GM21529 (cell line): Measurements from ENCODE around the gene SSTR3.

Experiments used
- ATAC-seq: cut with Tn5 transposase; IDR thresholded peaks from one replicate; pipeline ENCODE4 v1.9.1; 2021; ENCODE audit not compliant: unreplicated experiment

SSTR3 gene

DNA sequence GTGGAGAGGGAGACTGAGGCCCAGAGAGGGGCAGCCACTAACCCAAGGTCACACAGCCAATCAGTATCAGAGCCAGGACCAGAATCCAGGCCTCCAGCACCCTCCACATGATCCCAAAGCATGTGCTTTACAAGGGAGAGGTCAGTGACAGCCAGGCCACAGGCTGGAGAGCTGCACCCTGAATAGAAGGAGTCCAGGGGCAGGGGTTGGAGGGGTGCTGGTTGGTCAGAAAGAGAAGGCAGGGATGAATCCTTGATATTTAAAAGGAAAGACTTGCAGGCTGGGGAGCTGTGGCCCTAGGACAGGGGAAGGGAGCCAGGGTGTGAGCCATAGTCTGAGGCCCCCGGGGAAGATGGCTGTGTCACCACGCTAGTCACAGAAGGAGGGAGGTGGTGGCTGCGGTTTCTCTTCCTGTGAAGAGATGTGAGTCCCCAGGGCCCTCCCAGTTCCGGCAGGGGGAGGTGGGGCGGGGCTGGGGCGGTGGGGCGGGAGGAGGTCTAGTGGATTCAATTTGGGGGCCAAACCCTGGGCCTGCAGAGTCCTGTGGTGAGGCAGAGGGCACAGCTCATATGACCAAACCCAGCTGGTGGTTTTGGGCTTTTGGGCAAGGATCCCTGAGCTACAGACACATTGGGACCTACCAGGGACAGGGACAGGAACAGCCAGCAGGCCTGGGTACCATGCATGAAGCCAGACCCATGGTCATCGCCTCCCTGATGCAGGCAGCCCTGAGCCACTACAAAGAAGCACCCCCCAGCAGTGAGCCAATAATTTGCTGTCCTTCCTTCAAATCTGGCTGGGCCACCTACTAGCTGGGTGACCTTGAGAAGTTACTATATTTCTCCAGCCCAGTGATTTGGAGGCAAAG lies 17.8 kb upstream of the SSTR3 start:
- peak; percentile 54 for ATAC-seq

DNA sequence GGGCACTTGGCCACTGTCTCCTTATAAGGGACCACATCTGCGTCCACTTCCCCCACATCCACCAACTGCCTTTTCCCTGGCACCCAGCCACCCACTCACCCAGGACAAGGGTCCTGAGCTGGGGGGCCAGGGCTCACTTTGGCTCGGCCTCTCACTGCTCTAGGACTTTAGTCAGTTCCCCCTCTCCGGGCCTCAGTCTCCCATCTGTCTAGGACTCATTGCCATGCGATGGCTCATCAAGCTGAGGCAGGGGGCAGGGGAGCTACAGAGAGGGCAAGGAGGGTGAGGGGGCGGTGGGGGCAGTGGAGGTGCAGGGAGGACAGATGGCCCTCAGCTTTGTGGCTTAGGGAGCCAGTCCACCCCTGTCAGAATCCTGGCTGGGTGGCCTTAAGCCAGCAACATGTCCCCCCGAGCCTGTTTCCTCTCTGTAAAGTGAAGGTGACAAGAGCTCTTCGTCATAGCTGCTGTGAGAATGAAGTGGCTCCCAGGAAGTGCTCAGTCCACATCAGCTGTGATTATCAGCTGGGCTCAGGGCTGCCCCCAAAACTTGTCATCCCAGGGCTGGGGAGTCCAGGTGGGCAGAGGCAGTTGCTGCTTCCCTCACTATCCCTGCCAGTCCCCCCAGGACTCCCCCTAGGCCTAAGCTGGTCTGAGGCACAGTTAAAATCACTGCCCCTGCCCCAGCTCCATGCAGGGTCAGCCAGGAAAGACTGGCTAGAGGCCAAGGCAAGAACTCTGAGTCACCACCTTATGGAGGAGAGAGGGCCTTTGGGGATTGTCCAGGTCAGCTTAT lies 16.9 kb upstream of the SSTR3 start:
- no peak for ATAC-seq

DNA sequence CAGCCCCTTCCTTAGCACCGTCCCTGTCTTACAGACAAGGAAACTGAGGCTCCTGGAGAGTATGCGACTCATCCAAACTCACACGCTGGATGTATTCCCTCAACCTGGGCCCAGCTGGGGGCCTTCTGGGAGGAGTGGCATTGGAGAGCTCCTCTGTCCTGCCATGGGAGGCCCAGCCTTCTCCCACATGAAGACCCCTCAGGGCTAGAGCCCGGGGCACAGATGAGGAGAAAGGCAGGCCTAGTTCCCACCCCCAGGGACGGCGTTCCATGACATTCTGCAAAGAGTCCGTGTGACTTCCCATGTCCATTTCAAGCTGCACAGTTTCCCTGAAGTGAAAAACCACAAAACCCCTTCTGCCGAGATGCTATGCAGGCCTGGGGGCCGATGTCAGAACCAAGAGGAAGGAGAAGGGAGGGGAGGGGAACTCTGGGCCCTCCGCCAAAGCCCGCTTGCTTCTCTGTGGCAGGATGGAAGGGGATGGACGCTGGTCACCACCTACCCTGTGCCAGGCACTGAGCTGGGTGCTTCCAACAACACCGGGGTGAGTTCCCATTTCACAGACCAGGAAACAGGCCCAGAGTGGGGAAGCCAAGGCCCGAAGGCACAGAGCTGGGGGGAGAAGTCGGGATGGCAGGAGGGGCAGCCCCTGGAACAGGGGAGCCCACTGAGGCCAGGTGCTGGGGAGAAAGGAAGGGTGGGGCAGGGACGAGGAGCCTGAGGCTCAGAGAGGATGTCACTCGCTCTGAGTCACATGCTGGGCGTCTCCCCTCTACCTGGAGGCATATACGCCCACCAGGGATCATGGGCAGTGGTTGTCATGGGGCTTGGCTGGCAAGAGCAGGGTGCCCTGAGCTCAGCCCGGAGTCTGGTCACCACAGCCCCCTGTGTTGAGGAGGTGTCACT lies 16.1 kb upstream of the SSTR3 start:
- no peak for ATAC-seq

DNA sequence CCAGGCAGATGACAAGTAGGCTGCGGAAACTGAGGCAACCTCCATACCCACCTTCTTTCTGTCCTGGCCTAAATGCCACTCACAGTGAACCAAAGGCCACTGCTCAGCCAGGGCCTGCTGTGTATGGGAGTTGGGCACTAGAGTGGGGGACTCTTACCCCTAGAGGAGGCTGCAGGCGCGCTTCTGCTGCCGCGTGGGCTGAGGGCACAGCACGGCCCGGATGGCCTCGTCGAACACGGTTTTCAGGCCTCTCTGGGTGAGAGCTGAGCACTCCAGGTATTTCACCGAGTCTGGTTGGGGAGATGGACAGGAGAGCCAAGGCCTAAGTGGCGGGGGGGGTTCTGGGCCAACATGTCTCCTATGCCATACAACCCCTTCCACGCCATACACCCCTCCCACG lies 14.2 kb upstream of the SSTR3 start:
- ATAC-seq = no peak

DNA sequence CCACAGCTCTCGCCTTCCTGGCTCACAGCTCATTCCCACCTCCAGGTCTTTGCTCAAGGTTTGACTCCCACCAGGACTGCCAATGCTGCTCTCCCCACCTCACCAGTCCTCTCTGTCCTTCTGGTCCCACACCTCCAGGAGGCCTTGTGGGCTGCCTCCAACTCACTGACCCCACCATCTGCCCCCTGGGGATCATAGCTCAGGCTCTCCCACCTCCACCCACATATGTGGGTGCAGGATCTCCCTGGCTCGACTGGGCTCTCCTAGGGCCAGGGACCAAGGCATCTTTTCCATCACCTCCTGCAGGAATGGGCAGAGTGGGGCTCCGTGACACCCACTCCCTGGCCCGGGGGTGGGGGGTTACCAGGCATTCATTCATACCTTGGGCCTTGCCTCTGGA lies 13.8 kb upstream of the SSTR3 start:
- no peak for ATAC-seq

DNA sequence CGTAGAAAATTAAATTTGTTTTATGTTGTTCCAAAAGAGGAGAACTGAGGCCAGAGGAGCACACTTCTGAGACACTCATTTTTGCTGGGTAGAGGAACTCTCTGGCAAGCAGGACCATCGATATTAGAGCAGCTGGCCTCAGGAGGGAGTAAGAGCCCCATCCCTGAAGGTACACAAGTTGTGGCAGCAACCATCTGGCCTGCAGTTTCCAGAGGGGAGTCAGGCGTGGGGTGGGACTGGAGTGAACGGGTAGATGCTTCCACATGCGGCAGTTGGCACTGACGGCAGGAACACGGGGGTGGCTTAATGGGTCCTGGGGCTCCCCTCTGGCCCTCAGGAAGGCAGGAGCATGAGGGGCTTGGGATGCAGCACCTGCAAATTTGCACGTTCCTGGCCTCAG lies 13.2 kb upstream of the SSTR3 start:
- ATAC-seq = no peak

DNA sequence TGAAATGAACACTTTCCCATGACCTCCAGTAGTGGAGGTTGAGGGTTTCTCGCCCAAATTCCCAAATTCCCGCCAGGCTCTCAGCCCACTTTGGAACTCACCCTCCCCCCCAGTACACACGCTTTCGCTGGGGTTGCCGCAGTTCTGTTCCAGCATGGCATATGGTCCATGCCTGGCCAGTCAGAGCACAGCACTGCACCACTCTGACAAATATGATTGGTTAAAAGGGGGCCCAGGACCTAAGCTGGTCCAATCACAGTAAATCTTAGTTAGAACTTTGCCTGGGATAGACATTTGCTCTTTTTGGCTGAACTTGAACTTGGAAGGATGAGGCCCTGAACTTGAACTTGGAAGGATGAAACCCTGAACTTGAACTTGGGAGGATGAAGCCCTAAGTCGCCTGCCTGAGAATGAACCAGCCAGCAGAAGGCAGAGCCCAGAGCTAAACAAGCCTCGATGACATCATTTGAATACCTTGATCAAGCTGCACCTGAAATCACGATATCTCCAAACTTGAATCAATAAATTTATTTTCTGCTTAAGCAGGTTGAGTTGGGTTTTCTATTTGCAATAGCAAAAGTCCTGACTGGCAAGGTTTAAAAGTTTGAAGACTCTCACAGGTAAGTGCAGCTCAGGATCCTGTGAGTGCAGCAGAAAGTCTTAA lies 12.6 kb upstream of the SSTR3 start:
- ATAC-seq = no peak

DNA sequence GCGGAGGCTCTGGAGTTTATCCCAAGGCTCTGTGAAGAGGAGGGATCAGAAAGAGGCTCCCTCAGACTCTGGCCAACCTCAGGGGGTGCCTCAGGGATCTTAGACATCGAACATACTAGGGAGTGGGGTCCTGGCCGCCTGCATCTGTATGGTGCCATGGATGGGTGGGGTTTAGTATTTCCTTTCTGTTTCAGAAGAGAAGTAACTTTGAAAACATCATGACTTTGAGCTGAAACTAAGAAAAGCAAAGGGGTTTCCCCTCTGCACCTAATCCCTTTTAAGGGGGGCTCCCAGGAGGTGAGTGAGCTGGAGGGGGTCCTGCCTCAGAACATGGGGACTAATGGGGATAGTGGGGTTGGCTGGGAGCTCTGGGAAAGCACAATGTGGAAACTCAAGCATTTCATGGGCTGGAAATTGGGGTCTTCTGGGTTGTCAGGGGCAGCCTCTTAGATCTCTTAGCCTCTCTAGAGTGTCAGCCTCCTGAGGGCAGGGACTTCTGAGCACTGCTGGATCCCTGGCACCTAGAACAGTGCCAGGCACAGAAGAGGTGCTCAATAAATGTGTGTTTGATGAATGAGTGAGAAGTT lies 11.8 kb upstream of the SSTR3 start:
- peak; percentile 48 for ATAC-seq

DNA sequence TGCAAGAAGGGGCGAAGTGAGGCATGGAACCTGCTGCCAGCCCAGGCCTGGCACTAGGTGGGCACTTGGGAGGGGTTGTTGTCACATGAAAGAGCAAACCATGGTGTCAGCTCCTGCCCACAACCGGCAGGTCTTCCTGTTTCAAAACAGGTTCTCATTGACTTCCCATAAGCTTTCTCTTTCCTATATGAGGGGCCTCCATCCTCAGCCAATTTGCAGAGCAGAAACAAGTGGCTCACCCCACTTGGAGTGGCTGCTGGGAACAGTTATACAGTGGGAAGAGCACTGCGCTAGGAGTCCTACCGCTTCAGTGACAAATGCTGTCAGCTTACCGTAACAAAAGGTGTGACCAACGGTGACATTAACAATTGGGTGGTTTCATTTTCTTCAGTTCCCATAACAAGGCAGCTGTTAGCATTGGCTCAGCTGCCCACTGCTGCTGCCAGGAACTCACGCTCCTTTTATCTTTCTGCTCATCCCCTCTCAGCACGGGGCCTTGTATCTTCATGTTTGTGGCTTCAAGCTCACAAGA lies 10.2 kb upstream of the SSTR3 start:
- ATAC-seq = no peak

DNA sequence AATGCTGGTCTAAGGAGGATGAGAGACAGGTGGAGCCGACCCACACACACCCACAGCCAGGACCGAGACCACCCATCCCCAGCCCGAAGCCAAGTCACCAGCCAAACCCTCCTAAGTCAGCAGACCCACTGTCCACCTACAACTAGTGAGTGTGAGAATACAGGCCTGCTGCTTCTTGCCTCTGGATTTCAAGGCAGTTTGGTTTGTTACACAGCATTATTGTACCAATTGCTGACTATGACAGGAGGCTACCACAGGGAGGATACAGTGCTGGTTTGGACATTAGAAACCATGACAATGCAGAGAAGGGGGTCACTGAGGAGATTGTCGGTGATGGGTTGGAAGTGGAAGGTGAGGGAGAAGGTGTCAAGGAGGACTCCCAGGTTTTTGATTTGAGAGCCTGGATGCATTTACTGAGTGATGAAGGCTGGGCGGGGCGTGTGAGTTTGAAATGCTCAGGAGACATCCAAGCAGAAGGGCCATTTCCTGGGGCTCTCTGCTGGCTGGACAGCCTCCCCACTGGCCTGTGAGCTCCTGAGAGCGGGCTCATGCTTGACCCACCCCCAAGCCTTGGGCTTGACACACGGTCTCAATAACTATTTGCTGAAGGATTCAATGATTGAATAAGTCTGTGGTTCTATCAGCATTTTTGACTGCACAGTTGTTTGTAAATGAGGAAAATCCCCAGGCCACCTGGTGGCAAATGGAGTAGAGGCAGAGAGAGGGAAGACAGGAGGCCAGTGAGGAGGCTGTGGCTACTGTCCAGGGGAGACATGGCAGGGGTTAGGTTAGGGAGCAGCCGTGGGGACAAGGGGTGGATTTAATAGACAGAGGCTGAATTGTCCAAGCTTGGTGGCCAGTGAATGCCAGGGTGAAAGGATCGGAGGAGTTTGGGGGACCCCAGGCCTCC lies 9.4 kb upstream of the SSTR3 start:
- no peak for ATAC-seq

DNA sequence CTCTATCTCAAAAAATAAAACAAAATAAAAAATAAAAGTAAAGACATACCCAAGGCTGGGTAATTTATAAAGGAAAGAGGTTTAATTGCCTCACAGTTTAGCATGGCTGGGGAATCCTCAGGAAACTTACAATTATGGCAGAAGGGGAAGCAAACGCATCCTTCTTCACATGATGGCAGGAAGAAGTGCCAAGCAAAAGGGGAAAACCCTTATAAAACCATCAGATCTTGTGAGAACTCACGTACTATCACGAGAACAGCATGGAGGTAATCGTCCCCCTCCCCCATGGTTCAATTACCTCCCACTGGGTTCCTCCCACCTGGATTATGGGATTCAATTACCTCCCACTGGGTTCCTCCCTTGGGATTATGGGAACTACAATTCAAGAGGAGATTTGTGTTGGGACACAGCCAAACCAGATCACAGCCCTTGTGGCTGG lies 8.3 kb upstream of the SSTR3 start:
- ATAC-seq = no peak

DNA sequence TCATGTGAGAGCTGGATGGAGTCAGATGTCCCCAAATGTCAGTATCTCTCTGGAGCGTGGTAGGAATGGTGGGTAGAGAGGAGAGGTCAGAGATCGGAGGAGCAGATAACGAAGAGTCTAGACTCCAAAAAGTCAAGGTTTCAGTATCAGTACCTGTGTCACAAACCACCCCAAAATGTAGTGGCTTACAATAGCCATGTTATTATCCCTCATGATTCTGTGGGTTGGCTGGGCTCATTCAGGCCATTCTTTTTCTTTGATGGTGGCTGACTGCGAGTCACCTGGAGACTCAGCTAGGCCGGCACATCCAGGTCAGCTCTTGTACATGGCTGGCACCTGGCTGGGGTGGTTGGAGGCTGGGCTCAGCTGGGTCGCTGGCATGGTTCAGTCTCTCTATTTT lies 7.3 kb upstream of the SSTR3 start:
- ATAC-seq = no peak

DNA sequence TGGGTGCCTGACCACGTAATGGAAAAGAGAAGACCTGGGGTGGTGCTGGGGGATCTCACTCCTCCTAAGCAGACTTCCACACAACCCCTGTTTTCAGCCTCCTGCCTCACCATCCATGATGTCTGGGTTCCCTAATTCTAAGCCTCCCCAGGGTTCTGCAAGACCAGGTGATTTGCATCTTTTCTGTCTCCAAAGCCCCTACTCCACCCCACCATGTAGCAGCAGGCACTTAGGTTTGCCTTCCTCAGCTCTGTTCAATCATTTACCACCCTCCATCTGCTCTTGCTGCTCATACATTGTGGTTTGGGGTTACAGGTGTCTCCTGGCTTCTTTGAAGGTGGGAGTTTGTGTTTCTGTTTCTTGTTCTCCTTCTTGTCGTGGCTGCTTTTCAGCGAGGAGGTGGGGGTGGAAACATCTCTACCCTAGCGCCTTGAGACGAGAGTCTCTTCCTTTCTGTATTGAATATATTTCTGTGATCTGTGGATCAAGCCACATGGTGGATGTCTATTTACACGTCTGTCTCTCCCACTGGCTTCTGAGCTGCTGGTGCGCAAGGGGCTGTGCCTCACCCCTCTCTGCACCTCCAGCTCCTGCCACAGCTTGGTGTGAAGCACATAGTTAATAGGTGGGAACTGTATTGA lies 6.6 kb upstream of the SSTR3 start:
- peak; percentile 82 for ATAC-seq

DNA sequence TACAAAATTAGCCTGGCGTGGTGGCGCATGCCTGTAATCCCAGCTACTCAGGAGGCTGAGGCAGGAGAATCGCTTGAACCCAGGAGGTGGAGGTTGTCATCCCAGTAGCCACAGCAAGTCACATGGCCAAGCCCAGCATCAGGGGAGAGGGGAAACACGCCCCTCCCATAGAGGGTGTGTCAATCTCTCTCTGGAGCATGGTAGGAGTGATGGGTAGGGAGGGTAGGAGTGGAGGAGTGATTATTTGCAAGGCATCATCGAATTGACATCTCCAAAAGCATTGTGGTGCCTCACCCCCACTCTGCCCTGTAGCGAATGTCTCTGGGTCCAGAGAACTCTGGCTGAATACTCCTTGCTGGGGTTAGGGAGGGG lies 6.1 kb upstream of the SSTR3 start:
- ATAC-seq = no peak

DNA sequence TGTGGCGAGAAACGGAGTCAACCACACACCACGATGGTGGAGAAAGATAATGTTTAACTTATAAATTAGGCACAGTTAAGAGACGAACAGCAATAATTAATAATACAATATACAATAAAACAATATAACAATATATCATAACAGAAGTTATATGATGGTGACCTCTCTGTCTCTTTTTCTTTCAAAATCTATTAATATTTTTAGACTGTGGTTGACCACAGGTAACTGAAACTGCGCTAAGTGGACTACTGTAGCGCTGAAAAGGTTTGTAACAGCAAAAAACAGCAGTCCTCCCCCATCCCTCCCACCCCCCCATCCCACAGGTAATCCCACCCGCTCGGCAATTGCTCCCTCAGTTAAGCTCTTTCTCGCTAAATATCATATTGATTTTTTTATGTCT lies 3.6 kb upstream of the SSTR3 start:
- ATAC-seq = no peak

DNA sequence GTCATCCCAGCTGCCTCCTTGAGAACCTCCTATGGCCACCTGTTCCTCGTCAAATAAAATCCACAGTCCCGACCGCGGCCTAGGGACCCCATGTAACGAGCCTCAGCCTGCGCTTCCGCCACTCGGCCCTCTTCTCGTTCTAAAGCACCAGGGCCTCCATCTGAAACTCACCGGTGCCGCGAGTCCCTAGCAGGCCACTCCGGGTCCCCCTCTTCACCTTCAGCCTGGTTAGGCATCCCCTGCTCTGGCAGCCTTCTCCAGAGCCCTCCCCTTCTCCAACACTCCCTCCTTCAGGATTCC lies 2.4 kb upstream of the SSTR3 start:
- ATAC-seq = no peak

DNA sequence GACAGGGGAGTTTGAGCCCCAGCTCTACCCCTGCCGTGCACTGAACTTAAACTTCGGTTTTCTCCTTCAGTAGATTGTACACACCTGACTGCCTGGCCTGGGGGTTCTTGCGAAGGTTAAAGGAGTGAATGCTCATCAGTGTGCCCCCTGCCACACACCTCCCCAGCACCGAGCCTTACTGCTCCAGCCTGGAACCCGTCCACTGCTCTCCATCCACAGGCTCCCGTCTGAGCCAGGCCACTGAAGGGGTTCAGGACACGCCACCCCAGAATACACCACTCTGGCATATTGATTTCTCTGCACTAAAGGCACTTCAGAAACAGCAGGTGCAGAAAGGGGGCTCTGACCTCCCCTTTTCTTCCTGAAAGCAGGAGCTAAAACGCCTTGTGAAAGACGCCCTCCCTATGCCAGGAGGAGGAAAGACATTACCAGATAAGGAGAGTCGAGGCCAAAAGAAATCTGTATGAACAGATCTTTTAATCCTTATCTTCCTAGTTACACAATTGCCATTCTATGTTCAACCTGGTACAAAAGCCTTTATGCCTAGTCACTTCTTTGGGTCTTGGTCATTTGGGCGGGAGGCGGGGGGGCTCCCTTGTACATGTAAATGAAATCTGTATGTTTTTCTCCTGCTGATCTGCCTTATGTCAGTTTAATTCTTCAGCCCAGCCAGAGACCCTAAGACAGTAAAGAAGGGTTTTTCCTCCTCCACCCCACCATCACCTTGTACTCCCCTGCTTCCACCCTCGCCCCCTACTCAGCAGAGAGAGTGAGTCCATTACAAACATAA lies 1.9 kb upstream of the SSTR3 start:
- no peak for ATAC-seq

DNA sequence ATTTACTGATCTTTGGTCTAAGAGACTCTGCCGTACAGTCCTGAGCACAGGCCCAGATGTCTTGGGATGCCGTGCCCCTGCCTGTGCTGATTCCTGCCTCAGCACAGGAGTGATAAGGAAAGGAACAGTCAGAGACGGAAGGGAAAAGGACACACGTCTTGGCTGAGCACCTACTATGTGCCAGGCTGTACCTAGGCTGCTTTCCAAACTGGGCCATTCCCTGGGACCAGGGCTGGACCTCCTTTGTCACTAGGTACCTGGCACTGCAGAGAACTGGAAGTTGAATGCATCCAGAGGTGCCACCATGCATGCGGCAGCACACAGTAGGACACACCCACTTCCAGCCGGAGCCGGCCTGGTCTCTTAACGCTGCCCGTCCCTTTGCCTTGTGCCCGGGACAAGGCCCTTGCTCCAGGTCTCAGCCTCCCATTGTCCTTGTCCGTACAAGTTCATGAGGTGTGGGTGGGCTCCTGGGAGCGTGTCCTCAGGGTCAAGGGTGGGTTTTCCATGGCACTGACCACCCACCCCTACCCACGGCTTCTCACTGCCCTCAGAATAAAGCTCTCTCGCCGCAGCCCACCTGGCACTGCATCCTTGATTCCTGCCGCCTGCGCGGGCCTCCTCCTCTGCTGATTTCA lies 1.1 kb upstream of the SSTR3 start:
- ATAC-seq = no peak
